ENCODE data around the gene NME9.

The NME9 gene

DNA sequence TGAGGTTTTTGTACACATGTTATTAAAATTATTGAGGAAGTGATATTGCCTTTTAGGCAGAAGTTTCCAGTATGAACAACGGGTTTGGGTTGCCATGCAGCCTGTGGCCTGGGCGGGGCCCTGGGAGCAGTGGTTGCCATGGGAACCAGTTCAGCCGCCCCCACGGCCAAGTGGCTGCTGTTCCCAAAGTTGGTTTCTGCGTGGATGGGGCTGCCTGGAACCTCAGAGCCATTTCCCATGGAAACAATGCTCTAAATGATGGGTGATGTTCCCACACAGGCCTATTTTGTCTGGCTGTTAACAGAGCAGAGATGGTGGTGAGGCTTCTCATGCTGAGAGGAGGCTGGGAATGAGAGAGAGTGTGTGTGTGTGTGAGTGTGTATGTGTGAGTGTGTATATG is 38.3 kb upstream of the NME9 start:
- DNase-seq (ENCODE audit: extremely low read depth, low read depth): no peak
- TF ChIP-seq, protein P1, sequence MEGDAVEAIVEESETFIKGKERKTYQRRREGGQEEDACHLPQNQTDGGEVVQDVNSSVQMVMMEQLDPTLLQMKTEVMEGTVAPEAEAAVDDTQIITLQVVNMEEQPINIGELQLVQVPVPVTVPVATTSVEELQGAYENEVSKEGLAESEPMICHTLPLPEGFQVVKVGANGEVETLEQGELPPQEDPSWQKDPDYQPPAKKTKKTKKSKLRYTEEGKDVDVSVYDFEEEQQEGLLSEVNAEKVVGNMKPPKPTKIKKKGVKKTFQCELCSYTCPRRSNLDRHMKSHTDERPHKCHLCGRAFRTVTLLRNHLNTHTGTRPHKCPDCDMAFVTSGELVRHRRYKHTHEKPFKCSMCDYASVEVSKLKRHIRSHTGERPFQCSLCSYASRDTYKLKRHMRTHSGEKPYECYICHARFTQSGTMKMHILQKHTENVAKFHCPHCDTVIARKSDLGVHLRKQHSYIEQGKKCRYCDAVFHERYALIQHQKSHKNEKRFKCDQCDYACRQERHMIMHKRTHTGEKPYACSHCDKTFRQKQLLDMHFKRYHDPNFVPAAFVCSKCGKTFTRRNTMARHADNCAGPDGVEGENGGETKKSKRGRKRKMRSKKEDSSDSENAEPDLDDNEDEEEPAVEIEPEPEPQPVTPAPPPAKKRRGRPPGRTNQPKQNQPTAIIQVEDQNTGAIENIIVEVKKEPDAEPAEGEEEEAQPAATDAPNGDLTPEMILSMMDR (IDR thresholded peaks at IDR 0.05; ENCODE audit: low read depth, low read length): no peak

DNA sequence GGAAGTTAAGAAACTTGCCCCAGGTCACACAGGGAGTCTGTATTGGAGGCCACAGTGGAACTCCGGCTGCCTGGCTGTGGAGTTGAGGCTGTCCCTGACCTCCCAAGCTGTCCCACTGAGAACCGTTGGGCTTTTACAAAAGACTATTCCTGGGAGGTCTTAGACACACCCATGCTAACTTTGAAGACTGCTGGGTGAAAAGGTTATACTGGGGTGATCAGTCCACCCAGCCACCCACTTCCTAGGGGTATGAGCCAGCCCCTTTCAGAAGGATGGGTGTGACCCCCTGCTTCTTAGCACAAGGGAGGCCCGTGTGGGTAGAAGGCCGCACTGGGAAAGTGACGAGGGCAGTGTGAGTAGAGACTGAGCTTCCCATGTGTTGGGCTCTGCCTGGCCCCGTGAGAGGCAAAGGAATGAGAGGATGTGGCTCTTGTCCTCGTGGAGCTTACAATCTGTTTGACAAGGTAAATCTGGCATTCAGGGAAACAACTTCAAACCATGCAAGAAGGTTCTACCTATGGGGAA is 37.7 kb upstream of the NME9 start:
- TF ChIP-seq, protein P1 (IDR thresholded peaks at IDR 0.05; ENCODE audit: low read depth, low read length): no peak
- DNase-seq (ENCODE audit: extremely low read depth, low read depth): no peak

DNA sequence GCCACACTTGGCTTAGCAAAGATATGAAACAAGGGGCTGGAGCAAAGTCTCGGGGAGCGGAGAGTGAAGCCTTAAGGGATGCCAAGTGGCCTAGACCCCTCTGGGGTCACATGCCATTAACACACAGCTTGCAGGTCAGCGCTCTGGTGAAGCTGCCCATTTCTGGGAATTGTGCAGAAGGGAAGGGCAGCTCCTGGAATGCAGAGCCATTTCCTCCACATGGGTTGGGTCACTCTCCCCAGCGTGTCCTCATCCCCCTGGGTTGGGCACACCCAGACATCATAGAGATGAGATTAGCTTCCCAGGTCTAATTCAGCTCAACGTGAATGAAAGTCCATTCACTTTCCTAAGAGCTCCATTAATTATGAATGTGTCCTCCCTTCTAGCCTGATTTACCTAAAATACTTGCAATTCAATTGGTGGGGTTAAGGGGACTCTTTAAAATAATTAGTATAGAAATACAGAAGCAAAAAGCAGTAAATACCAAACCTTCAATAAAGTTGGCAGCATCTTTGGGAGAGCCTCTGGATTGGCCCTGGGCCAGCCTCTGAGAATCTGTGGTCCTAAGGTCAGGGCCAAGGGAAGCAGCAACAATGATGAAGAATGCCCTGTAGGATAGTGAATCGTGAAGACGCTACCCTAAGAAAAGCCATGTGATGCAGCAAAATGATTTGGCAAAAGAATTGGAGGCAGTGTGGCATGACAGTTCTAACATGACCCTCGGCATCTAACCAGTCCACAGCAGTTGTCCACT is 36.5 kb upstream of the NME9 start:
- no peak for DNase-seq (ENCODE audit: extremely low read depth, low read depth)

DNA sequence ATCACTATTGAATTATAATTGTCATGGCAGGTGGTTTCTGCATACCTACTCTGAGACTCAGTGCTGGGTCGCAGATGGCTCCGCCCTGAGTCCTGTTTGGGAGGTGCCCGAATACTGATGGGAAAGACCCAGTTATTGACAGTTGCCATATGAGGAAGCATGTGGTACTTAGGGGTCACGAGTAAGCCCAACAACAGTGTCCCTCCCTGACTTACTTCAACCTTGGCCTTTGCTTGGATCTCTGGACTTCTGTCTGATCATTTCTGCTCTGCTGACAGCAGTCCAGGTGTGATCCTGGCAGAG is 35.6 kb upstream of the NME9 start:
- TF ChIP-seq, protein P1 (IDR thresholded peaks at IDR 0.05; ENCODE audit: low read depth, low read length): no peak
- DNase-seq (ENCODE audit: extremely low read depth, low read depth): no peak

More for the DNA sequence above, 36.5 kb upstream of the NME9 start:
- TF ChIP-seq, protein P1 (IDR thresholded peaks at IDR 0.05; ENCODE audit: low read depth, low read length): no peak

DNA sequence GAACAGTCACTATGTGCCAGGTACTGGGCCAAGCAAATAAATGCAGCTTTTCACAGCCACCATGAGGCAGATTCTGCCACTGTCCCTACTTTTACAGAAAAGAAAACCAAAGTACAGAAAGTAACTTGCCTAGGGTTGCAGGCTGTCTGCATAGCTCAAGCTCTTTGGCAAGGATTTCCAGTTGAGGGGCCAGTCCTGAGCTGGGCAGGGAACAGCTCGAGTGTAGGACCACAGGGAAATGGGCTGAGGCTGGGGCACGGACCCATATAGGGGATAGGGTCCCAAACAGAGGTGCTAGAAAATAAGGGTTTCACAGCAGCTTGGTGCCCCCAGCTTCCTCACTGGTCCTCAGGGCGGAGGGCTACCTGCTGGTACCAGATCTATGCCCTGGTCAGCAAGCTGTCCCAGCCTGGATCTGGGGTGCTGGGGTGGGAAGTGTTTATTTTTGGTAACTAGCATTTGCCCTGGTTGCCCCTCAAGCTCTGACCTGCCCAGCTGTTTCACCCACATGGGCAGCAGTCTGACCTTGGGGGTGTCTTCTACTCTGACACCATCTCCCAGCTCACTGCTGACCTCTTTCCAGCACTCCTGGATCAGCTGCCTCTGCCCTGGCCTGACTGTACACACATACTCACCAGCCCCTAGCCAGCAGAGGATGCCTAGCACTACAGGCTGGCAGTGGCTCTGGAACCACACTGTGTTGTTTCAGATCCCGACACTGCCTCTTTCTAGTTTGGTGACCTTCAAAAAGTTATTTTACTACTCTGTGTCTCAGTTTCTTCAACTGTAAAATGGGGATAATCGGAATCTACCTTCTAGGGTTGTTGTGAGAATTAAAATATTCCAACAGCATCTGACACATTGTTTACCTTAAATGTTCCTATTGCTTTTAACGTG is 35.0 kb upstream of the NME9 start:
- TF ChIP-seq, protein P1 (IDR thresholded peaks at IDR 0.05; ENCODE audit: low read depth, low read length): no peak
- no peak for DNase-seq (ENCODE audit: extremely low read depth, low read depth)

DNA sequence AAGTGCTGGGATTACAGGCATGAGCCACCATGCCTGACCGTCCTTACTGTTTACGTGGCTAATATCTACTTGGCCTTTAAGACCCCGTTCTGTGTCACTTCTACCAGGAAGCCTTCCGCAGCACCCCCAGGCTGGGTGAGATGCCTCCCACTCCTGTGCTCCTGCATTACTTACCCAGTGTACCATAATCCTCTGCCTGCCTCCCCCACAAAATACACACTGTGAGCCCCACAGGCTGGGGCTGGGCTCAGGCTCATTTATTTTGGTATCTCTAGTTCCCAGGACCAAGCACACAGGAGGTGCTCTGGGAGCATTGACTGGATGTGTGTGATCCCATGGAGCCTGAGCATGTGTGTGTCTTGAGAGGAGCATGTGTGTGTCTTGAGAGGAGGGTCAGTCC is 33.7 kb upstream of the NME9 start:
- no peak for DNase-seq (ENCODE audit: extremely low read depth, low read depth)
- TF ChIP-seq, protein P1 (IDR thresholded peaks at IDR 0.05; ENCODE audit: low read depth, low read length): no peak

DNA sequence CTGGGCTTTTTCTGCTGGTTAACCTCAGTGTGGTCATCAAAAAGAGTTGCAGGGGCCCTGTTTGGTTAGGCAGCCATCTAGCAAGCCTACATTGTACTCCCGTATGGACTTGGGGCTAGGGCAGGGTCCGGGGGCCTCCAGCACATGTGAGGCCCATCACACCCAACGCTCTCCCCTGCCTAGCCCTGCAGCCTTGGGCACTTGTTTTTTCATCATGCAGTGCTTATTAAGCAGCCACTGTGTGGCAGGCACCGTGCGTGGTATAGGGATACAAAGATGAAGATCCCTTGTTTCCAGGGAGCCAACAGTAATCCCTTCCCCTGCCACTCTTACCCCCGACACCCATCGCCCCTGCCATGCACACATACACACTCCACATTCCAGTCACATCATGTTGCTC is 32.9 kb upstream of the NME9 start:
- DNase-seq (ENCODE audit: extremely low read depth, low read depth): no peak
- TF ChIP-seq, protein P1 (IDR thresholded peaks at IDR 0.05; ENCODE audit: low read depth, low read length): no peak

Measured in AG09319 (cell line).